ENCODE measurements around the gene TIMM22. TPM values are rescaled to one million over a fixed set of nuclear protein-coding genes. Genes with fewer than 3 reads are reported as not detected.
"Not testable (repeated sequence)": the region's sequence is repeated elsewhere in the genome, so short reads cannot be mapped to it uniquely, and the experiment has no call there.

Gene TIMM22
- total RNA-seq, 1 donor: 10.5 TPM

GRCh38 chr17:968812-969730 is 27.9 kb upstream of the TIMM22 start:
- Histone ChIP-seq H4K20me1 (ENCODE audit: insufficient read depth, low read length) (peaks cover 48% of the 10 kb centered on the region), H3K27ac (ENCODE audit: low read depth, low read length) (no peak overlapping the region), H3K4me1 (ENCODE audit: insufficient read depth, low read length) (no peaks in the 10 kb centered on the region), H3K36me3 (ENCODE audit: insufficient read depth, low read length) (peaks cover 6% of the 10 kb centered on the region), H3K27me3 (ENCODE audit: insufficient read depth, low read length) (no peaks in the 10 kb centered on the region), H3K9me3 (ENCODE audit: low read depth, low read length) (no peaks in the 10 kb centered on the region), H3K4me3 (ENCODE audit: insufficient read depth, low read length) (peak overlapping the region; percentile 20), H3K4me2 (ENCODE audit: insufficient read depth, low read length) (peak overlapping the region; percentile 50), H2AFZ (ENCODE audit: low read length) (no peak overlapping the region), H3K79me2 (ENCODE audit: insufficient read depth, low read length) (peaks cover 62% of the 10 kb centered on the region)
- TF ChIP-seq CTCF (IDR thresholded peaks at IDR 0.05; ENCODE audit: extremely low read depth, low read depth, low read length): no peak
- peak; percentile 62 for DNase-seq (ENCODE audit: insufficient read length, low spot score, missing footprints)

- Histone ChIP-seq H3K4me1 (ENCODE audit: insufficient read depth, low read length) (no peaks in the 10 kb centered on the region), H3K36me3 (ENCODE audit: insufficient read depth, low read length) (peaks cover 6% of the 10 kb centered on the region), H3K27me3 (ENCODE audit: insufficient read depth, low read length) (no peaks in the 10 kb centered on the region), H3K4me2 (ENCODE audit: insufficient read depth, low read length) (peak overlapping the region; percentile 50), H3K9me3 (ENCODE audit: low read depth, low read length) (no peaks in the 10 kb centered on the region), H3K4me3 (ENCODE audit: insufficient read depth, low read length) (peak overlapping the region; percentile 20), H3K27ac (ENCODE audit: low read depth, low read length) (no peak overlapping the region), H4K20me1 (ENCODE audit: insufficient read depth, low read length) (peaks cover 46% of the 10 kb centered on the region), H3K79me2 (ENCODE audit: insufficient read depth, low read length) (peaks cover 62% of the 10 kb centered on the region), H2AFZ (ENCODE audit: low read length) (no peak overlapping the region)
- TF ChIP-seq CTCF (IDR thresholded peaks at IDR 0.05; ENCODE audit: extremely low read depth, low read depth, low read length): no peak
- DNase-seq (ENCODE audit: insufficient read length, low spot score, missing footprints): no peak
Observed at GRCh38 chr17:969811-970355, 27.0 kb upstream of the TIMM22 start.

GRCh38 chr17:970364-970763 is 26.6 kb upstream of the TIMM22 start:
- Histone ChIP-seq H4K20me1 (ENCODE audit: insufficient read depth, low read length) (peaks cover 46% of the 10 kb centered on the region), H3K9me3 (ENCODE audit: low read depth, low read length) (no peaks in the 10 kb centered on the region), H3K4me1 (ENCODE audit: insufficient read depth, low read length) (peaks cover 5% of the 10 kb centered on the region), H3K4me3 (ENCODE audit: insufficient read depth, low read length) (no peak overlapping the region), H3K79me2 (ENCODE audit: insufficient read depth, low read length) (peaks cover 62% of the 10 kb centered on the region), H3K36me3 (ENCODE audit: insufficient read depth, low read length) (peaks cover 6% of the 10 kb centered on the region), H3K27ac (ENCODE audit: low read depth, low read length) (no peak overlapping the region), H3K4me2 (ENCODE audit: insufficient read depth, low read length) (peak overlapping the region; percentile 50), H2AFZ (ENCODE audit: low read length) (no peak overlapping the region), H3K27me3 (ENCODE audit: insufficient read depth, low read length) (no peaks in the 10 kb centered on the region)
- TF ChIP-seq CTCF (IDR thresholded peaks at IDR 0.05; ENCODE audit: extremely low read depth, low read depth, low read length): no peak
- DNase-seq (ENCODE audit: insufficient read length, low spot score, missing footprints): no peak

GRCh38 chr17:971861-972260 is 25.1 kb upstream of the TIMM22 start:
- H4K20me1 ChIP-seq (ENCODE audit: insufficient read depth, low read length): peaks cover 50% of the 10 kb centered on the region
- not testable (repeated sequence) for H3K4me2 ChIP-seq (ENCODE audit: insufficient read depth, low read length); H3K27me3 ChIP-seq (ENCODE audit: insufficient read depth, low read length); H3K36me3 ChIP-seq (ENCODE audit: insufficient read depth, low read length); H3K4me3 ChIP-seq (ENCODE audit: insufficient read depth, low read length); DNase-seq (ENCODE audit: insufficient read length, low spot score, missing footprints); H3K27ac ChIP-seq (ENCODE audit: low read depth, low read length); H2AFZ ChIP-seq (ENCODE audit: low read length); H3K9me3 ChIP-seq (ENCODE audit: low read depth, low read length)
- peaks cover 16% of the 10 kb centered on the region for H3K4me1 ChIP-seq (ENCODE audit: insufficient read depth, low read length)
- H3K79me2 ChIP-seq (ENCODE audit: insufficient read depth, low read length): peaks cover 57% of the 10 kb centered on the region
